Omental fat pad (tissue), 4 donors: ENCODE measurements around the gene ASZ1. TPM values are rescaled to one million over a fixed set of nuclear protein-coding genes. Genes with fewer than 3 reads are reported as not detected.
"Not testable (repeated sequence)": the region's sequence is repeated elsewhere in the genome, so short reads cannot be mapped to it uniquely, and the experiment has no call there.

Experiments used
- ATAC-seq: fragments of 150-250 bp; one replicate; pipeline ENCODE4 v1.9.1; 2016; ENCODE audit warnings: mild to moderate bottlenecking, moderate library complexity; ENCODE audit not compliant: low FRiP score
- DNase-seq: peaks from one replicate; pipeline ENCODE4 v3.0.0-alpha.2; 2019; ENCODE audit warnings: low spot score
- CTCF ChIP-seq, 3 donors: fragments of 450-650 bp; IDR thresholded peaks; one replicate each; pipeline ENCODE4 v1.5.1; 2016 to 2017; ENCODE audit warnings: antibody characterized with exemption in 3 of 3, mild to moderate bottlenecking in 3 of 3, moderate library complexity in 2 of 3
- total RNA-seq, 4 donors: library from RNA; depleted of rRNA; stranded (reverse); fragments of >200 nt; gene quantifications; one replicate each; pipeline ENCODE4 v1.1.0, GENCODE V29; 2016

ASZ1 gene
- total RNA-seq, 4 donors from 2014 or later: not detected

GRCh38 chr7:117424090-117424829 lies 3.0 kb downstream of the ASZ1 start:
- DNase-seq (no peak), ATAC-seq (no peak)
- TF ChIP-seq CTCF (IDR thresholded peaks at IDR 0.05): no peak

- not testable (repeated sequence) for ATAC-seq, DNase-seq
Measured at GRCh38 chr7:117414591-117414990, 12.7 kb downstream of the ASZ1 start.

GRCh38 chr7:117412946-117413559 lies 14.2 kb downstream of the ASZ1 start:
- no peak for DNase-seq
- ATAC-seq: no peak
- no peak for TF ChIP-seq CTCF (IDR thresholded peaks at IDR 0.05)

GRCh38 chr7:117412390-117412789 lies 14.9 kb downstream of the ASZ1 start:
- TF ChIP-seq CTCF (IDR thresholded peaks at IDR 0.05): no peak
- ATAC-seq (no peak), DNase-seq (no peak)

- no peak for TF ChIP-seq CTCF (IDR thresholded peaks at IDR 0.05)
- no peak for DNase-seq
- no peak for ATAC-seq
Measured at GRCh38 chr7:117411539-117411938, 15.8 kb downstream of the ASZ1 start.

GRCh38 chr7:117408831-117409230 lies 18.5 kb downstream of the ASZ1 start:
- ATAC-seq (no peak), DNase-seq (no peak)
- no peak for TF ChIP-seq CTCF (IDR thresholded peaks at IDR 0.05)

GRCh38 chr7:117405519-117405918 lies 21.8 kb downstream of the ASZ1 start:
- TF ChIP-seq CTCF (IDR thresholded peaks at IDR 0.05): no peak
- no peak for DNase-seq
- ATAC-seq: no peak
